ENCODE results near the gene APPL2.
"Not testable (repeated sequence)": the region's sequence is repeated elsewhere in the genome, so short reads cannot be mapped to it uniquely, and the experiment has no call there.

Gene APPL2

GRCh38 chr12:105256011-105256410 lies 20.0 kb upstream of the APPL2 start:
- TF ChIP-seq CTCF (conservative IDR thresholded peaks at IDR 0.05; ENCODE audit: low read depth, low read length), result no peak
- Histone ChIP-seq H3K36me3 (ENCODE audit: insufficient read depth) (no peaks in the 10 kb centered on the region), H3K4me1 (ENCODE audit: low read depth, poor library complexity, severe bottlenecking) (no peaks in the 10 kb centered on the region), H3K27ac (no peak overlapping the region), H3K4me2 (no peak overlapping the region), H3K79me2 (ENCODE audit: insufficient read depth, low read depth) (no peaks in the 10 kb centered on the region), H3K4me3 (IDR thresholded peaks at IDR 0.05; ENCODE audit: insufficient read depth, low read depth, low read length) (no peak overlapping the region), H3K27me3 (ENCODE audit: insufficient read depth, low read depth) (no peaks in the 10 kb centered on the region), H2AFZ (ENCODE audit: low read depth) (no peak overlapping the region), H3K9ac (no peak overlapping the region), H4K20me1 (ENCODE audit: insufficient read depth) (no peaks in the 10 kb centered on the region)

- H3K4me1 ChIP-seq (ENCODE audit: low read depth, poor library complexity, severe bottlenecking), result no peaks in the 10 kb centered on the region
- H2AFZ ChIP-seq (ENCODE audit: low read depth), result no peak overlapping the region
- H3K27ac ChIP-seq, result no peak overlapping the region
- no peak overlapping the region for H3K9ac ChIP-seq
- H3K36me3 ChIP-seq (ENCODE audit: insufficient read depth), result no peaks in the 10 kb centered on the region
- H3K27me3 ChIP-seq (ENCODE audit: insufficient read depth, low read depth), result no peaks in the 10 kb centered on the region
- H3K4me2 ChIP-seq, result no peak overlapping the region
- H4K20me1 ChIP-seq (ENCODE audit: insufficient read depth), result no peaks in the 10 kb centered on the region
- H3K79me2 ChIP-seq (ENCODE audit: insufficient read depth, low read depth), result no peaks in the 10 kb centered on the region
- H3K4me3 ChIP-seq (IDR thresholded peaks at IDR 0.05; ENCODE audit: insufficient read depth, low read depth, low read length), result no peak overlapping the region
- no peak for TF ChIP-seq CTCF (conservative IDR thresholded peaks at IDR 0.05; ENCODE audit: low read depth, low read length)
Measured at GRCh38 chr12:105253866-105254513, 18.0 kb upstream of the APPL2 start.

DNA sequence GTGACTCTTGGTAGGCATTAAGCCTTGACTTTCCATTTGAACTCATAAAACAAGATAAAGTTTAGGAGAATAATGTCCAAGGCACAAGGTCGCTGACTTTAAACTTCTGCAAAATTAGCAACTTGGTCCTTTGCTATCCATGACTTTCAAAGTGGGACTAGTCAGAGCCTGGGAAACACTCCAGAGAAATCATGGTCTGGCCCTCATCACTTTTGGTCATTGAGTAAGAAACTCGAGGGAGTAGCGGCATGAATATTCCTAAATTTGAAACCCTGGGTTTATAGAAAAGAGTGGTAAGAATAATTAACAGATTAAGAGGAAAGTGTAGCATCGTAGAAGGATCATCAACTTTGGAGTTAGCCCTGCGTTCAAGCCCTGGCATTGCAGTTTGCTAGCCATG lies 16.9 kb upstream of the APPL2 start:
- H3K4me1 ChIP-seq (ENCODE audit: low read depth, poor library complexity, severe bottlenecking), result no peaks in the 10 kb centered on the region
- H3K27ac ChIP-seq, result no peak overlapping the region
- H3K9ac ChIP-seq, result no peak overlapping the region
- H3K4me3 ChIP-seq (IDR thresholded peaks at IDR 0.05; ENCODE audit: insufficient read depth, low read depth, low read length), result no peak overlapping the region
- no peaks in the 10 kb centered on the region for H3K36me3 ChIP-seq (ENCODE audit: insufficient read depth)
- no peaks in the 10 kb centered on the region for H3K27me3 ChIP-seq (ENCODE audit: insufficient read depth, low read depth)
- H3K4me2 ChIP-seq, result no peak overlapping the region
- no peaks in the 10 kb centered on the region for H4K20me1 ChIP-seq (ENCODE audit: insufficient read depth)
- H3K79me2 ChIP-seq (ENCODE audit: insufficient read depth, low read depth), result no peaks in the 10 kb centered on the region
- H2AFZ ChIP-seq (ENCODE audit: low read depth), result no peak overlapping the region
- TF ChIP-seq CTCF (conservative IDR thresholded peaks at IDR 0.05; ENCODE audit: low read depth, low read length), result no peak

- not testable (repeated sequence) for H3K27me3 ChIP-seq (ENCODE audit: insufficient read depth, low read depth); H3K79me2 ChIP-seq (ENCODE audit: insufficient read depth, low read depth); H3K4me2 ChIP-seq; H3K4me3 ChIP-seq (IDR thresholded peaks at IDR 0.05; ENCODE audit: insufficient read depth, low read depth, low read length); H3K9ac ChIP-seq; H3K36me3 ChIP-seq (ENCODE audit: insufficient read depth); H2AFZ ChIP-seq (ENCODE audit: low read depth); H3K27ac ChIP-seq; H3K4me1 ChIP-seq (ENCODE audit: low read depth, poor library complexity, severe bottlenecking); H4K20me1 ChIP-seq (ENCODE audit: insufficient read depth)
Measured at GRCh38 chr12:105245776-105246427, 9.9 kb upstream of the APPL2 start.

DNA sequence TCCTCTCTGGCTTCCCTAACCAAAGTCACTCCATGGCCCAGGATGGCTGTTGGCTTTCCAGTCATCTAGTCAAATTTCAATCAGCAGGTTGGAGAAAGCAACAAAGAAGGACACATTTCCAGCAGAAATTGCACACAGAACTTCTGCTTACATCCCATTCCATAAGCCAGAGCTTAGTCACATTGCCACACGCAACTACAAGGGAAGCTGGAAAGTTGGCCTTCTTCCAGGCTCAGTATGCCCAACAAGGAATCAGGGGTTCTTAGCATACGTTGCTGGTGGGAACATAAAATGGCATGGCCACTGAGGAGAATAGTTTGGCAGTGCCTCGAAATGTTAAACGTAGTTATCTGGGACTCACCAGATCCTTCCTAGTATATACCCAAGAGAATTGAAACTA lies 9.3 kb upstream of the APPL2 start:
- Histone ChIP-seq H3K4me2 (no peak overlapping the region), H3K9ac (no peak overlapping the region), H3K4me3 (IDR thresholded peaks at IDR 0.05; ENCODE audit: insufficient read depth, low read depth, low read length) (no peak overlapping the region), H4K20me1 (ENCODE audit: insufficient read depth) (no peaks in the 10 kb centered on the region), H2AFZ (ENCODE audit: low read depth) (no peak overlapping the region), H3K36me3 (ENCODE audit: insufficient read depth) (no peaks in the 10 kb centered on the region), H3K79me2 (ENCODE audit: insufficient read depth, low read depth) (no peaks in the 10 kb centered on the region), H3K4me1 (ENCODE audit: low read depth, poor library complexity, severe bottlenecking) (no peaks in the 10 kb centered on the region), H3K27ac (no peak overlapping the region), H3K27me3 (ENCODE audit: insufficient read depth, low read depth) (no peaks in the 10 kb centered on the region)
- TF ChIP-seq CTCF (conservative IDR thresholded peaks at IDR 0.05; ENCODE audit: low read depth, low read length), result no peak
